Dermis blood vessel endothelial cell (primary cell): ENCODE data around the gene C16orf90. TPM values are rescaled to one million over a fixed set of nuclear protein-coding genes. Genes with fewer than 3 reads are reported as not detected.
"Not testable (repeated sequence)": the region's sequence is repeated elsewhere in the genome, so short reads cannot be mapped to it uniquely, and the experiment has no call there.

Source experiments
- DNase-seq: peaks from one replicate; pipeline ENCODE4 v3.0.0; 2010
- total RNA-seq: library from RNA; depleted of rRNA; stranded (reverse); fragments of >200 nt; gene quantifications from 2 replicates; pipeline ENCODE4 v1.2.3, GENCODE V29; 2014

Gene C16orf90
- total RNA-seq, 1 donor from 2014 or later = not detected

GRCh38 chr16:3482659-3483241 is 12.5 kb downstream of the C16orf90 start:
- DNase-seq = no peak

DNA sequence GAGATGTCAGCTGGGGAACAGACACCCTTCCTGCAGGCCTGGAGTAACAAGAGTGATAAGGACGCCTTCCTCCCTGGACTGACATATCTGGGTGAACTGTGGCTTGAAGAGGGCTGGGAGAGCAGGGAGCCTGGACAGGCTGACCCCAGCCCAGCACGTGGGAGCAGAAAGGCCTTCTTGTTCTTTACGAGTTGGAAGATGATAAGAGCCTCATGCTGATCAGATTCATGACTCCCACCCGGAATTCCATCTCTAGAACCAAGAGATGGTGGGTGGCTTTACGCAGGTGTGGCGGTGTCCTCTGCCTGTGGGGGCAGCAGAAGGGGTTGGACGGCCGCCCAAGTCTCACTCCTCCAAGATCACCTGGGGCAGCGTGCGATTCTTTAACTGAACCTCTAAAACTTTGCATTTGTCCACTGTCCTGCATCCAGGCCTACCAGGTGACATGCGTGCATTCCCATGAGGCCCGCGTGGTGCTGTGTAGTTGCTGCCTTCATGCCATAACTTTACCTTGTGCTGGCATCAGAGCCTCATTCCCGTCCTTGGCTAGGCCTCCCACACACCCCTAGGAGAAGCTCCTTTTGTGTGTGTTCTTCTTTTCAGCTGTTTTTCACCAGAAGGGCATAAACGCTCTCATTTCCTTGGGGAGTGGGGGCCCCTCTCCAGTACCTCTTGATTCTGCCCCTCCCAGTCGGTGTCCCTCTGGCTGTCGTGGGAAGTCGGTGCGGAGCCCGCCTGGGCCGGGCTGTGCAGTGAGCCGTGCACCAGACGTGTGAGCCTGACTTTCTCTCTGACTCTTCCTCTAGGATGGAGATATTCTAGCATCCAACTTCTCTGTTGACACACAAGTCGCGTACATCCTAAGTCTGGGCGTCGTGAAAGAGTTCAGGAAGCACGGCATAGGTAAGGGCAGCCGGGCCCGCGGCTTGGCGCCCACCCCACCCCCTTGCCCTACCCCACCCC is 13.3 kb downstream of the C16orf90 start:
- no peak for DNase-seq

GRCh38 chr16:3480901-3481695 is 14.2 kb downstream of the C16orf90 start:
- DNase-seq = peak; percentile 13

DNA sequence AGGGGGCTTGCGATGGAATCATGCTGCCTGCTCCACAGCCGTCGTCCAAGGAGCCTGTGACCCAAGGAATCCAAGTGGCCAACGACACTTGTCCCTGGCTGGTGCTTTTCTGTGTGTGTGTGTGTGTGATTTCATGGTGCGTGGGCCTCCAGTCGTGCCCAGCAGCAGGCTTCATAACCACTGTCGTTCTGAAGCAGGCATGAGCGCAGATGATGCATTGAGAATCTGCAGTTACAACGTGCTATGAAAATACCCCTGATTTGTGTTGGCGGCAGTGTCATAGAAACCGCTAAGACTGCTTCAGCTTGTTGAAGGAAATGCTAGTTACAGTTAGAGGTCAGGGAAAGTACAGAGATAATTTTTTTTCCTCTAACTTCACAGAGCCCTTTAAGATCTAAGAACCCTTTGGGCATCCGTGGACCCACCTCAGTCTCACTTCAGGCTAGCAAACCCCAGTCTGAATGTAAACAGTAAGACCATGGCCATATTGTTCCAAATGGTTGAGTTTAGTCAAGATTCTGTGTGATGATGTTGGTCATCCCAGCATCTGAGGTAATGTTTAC is 15.6 kb downstream of the C16orf90 start:
- no peak for DNase-seq

GRCh38 chr16:3478242-3478925 is 16.9 kb downstream of the C16orf90 start:
- DNase-seq = no peak

DNA sequence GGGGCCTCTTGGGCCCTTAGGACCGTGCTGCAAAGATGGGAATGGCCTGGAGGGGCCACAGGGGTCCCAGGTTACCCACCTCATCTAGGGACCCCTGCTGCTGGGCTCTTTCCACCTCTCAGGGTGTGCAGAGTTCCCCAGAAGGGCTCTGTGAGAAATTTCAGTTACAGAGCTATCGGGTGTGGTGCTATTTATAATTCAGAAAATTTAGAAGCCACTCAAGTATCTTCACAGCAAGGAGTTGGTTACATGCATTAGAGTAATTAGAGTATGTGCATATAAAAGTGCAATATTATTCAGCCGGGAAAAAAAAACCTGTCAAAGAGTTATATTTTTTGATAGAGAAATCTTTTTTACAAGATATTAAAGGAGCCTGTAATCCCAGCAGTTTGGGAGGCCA is 18.9 kb downstream of the C16orf90 start:
- no peak for DNase-seq

GRCh38 chr16:3475604-3476375 is 19.5 kb downstream of the C16orf90 start:
- no peak for DNase-seq

- DNase-seq = not testable (repeated sequence)
Observed at GRCh38 chr16:3474870-3475269, 20.4 kb downstream of the C16orf90 start.

- DNase-seq = no peak
Observed at GRCh38 chr16:3474136-3474779, 21.0 kb downstream of the C16orf90 start.

GRCh38 chr16:3473596-3473943 is 21.7 kb downstream of the C16orf90 start:
- DNase-seq = not testable (repeated sequence)

DNA sequence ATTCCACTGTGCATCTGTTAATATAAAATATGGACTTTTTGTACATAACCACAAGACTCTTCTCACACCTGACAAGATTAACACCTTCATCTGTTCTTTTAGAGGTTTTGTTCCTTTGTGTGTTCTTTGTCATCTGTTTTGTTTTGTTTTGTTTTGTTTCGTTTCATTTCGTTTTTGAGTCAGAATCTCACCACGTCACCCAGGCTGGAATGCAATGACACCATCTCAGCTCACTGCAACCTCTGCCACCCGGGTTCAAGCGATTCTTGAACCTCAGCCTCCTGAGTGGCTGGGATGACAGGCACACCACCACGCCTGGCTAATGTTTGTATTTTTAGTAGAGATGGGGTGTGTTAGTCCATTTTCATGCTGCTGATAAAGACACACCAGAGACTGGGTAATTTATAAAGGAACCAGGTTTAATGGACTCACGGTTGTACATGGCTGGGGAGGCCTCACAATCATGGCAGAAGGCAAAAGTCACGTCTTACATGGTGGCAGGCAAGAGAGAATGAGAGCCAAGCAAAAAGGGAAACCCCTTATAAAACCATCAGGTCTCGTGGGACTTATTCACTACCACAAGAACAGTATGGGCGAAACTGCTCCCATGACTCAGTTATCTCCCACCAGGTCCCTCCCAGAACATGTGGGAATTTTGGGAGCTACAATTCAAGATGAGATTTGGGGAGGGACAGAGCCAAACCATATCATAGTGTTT is 22.3 kb downstream of the C16orf90 start:
- DNase-seq = no peak

GRCh38 chr16:3471518-3472176 is 23.6 kb downstream of the C16orf90 start:
- DNase-seq = no peak

DNA sequence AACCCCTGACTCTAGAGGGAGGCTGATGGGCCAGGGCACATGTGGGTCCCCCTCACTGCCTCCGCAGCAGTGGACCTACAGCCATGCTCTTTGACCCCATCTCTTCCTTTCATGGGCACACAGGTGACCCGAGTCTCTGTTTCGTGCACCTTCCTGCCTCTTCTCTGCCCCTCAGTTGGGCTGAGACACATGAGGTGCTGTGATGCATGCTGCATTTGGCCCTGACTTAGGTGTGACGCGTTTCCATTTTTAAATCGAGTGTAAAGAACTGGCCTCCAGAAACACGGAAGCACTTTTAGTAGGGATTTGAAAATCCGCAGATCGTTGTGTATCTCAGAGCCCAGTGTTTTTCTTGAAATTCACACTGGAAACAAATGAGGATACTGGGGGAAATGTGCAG is 24.6 kb downstream of the C16orf90 start:
- no peak for DNase-seq

DNA sequence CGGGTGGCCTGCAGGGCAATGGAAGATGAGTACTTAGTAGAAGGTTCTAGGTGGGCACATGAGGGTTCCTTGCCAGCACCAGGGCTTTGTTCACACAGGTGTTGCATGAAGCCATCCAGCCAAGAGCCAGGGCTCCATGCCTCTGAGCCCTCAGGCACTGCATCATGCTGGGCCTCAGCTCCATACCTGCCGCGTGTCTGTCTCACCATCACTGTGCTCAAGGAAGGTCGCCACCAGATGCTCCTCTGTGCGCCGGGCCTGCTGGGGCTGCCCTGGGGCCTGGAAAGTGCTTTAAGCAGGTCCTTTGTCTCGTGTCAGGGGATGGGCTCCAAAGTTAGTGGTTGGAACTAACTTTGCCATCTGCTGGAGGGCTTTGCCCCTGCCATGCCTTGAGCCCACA is 25.6 kb downstream of the C16orf90 start:
- DNase-seq = no peak

DNA sequence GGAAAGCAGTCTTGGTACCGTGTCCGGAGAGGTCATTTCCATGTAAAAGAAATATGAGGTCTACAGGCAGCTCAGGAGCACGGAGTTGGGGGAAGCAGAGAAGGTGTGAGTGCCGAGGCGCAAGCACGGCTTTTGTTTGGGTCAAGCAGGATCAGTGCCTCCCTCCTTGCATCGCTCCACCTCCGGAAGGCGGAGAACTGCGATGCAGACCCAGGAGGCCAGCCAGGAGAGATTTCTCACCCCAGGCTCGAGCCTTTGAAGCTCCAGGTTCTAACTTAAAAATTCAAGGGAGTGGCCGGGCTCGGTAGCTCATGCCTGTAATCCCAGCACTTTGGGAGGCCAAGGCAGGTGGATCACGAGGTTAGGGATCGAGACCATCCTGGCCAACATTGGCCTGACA is 26.8 kb downstream of the C16orf90 start:
- DNase-seq = no peak

GRCh38 chr16:3467921-3468320 is 27.4 kb downstream of the C16orf90 start:
- peak; percentile 36 for DNase-seq

- DNase-seq = no peak
Observed at GRCh38 chr16:3467182-3467581, 28.1 kb downstream of the C16orf90 start.

GRCh38 chr16:3465911-3466584 is 29.2 kb downstream of the C16orf90 start:
- DNase-seq = no peak

GRCh38 chr16:3465301-3465700 is 30.0 kb downstream of the C16orf90 start:
- no peak for DNase-seq
